Liver (tissue), 9 donors: ENCODE data around the gene NOS1. TPM values are rescaled to one million over a fixed set of nuclear protein-coding genes. Genes with fewer than 3 reads are reported as not detected.
"Not testable (repeated sequence)": the region's sequence is repeated elsewhere in the genome, so short reads cannot be mapped to it uniquely, and the experiment has no call there.

Experiments used
- DNase-seq: peaks from one replicate; pipeline ENCODE4 v3.0.0-alpha.2; 2017; ENCODE audit warnings: low spot score
- H3K27ac ChIP-seq, 2 donors: one replicate each; pipeline ENCODE4 v1.7.0; 2013; ENCODE audit warnings: inconsistent platforms in 2 of 2, low read length in 2 of 2, control low read depth in 1 of 2, low read depth in 1 of 2, mild to moderate bottlenecking in 1 of 2
- H3K27me3 ChIP-seq, 4 donors: one replicate each; pipeline versions ENCODE4 v1.6.1 to v1.7.0; 2013; ENCODE audit warnings: low read length in 3 of 4, inconsistent platforms in 1 of 4, mild to moderate bottlenecking in 1 of 4, moderate library complexity in 1 of 4; ENCODE audit not compliant: control insufficient read depth in 4 of 4, insufficient read depth in 4 of 4
- H3K36me3 ChIP-seq, 4 donors: one replicate each; pipeline versions ENCODE4 v1.6.1 to v1.7.0; 2013; ENCODE audit warnings: low read length in 3 of 4, mild to moderate bottlenecking in 3 of 4, low read depth in 1 of 4, moderate library complexity in 1 of 4; ENCODE audit not compliant: control insufficient read depth in 4 of 4, insufficient read depth in 3 of 4
- H3K4me1 ChIP-seq, 4 donors: one replicate each; pipeline versions ENCODE4 v1.6.1 to v1.7.0; 2013; ENCODE audit warnings: low read length in 3 of 4, mild to moderate bottlenecking in 3 of 4, moderate library complexity in 1 of 4; ENCODE audit not compliant: control insufficient read depth in 4 of 4, insufficient read depth in 4 of 4
- H3K4me3 ChIP-seq, 3 donors: one replicate each; pipeline versions ENCODE4 v1.6.1 to v1.7.0; 2013; ENCODE audit warnings: low read length in 3 of 3, control low read depth in 1 of 3, low read depth in 1 of 3, mild to moderate bottlenecking in 1 of 3
- H3K9ac ChIP-seq, 2 donors: one replicate each; pipeline ENCODE4 v1.7.0; 2013; ENCODE audit warnings: low read length in 2 of 2, mild to moderate bottlenecking in 2 of 2, moderate library complexity in 2 of 2, control low read depth in 1 of 2, low read depth in 1 of 2
- H3K9me3 ChIP-seq, 4 donors: one replicate each; pipeline versions ENCODE4 v1.6.1 to v1.7.0; 2013; ENCODE audit warnings: low read length in 3 of 4; ENCODE audit not compliant: control insufficient read depth in 4 of 4
- EGR1 ChIP-seq, 2 donors: IDR thresholded peaks; 2 replicates each; pipeline ENCODE4 v1.6.1; 2016 to 2018; ENCODE audit warnings: antibody characterized with exemption in 2 of 2, low read depth in 2 of 2
- FOXA2 ChIP-seq: IDR thresholded peaks from 2 replicates; pipeline ENCODE4 v1.6.1; 2016; ENCODE audit warnings: antibody characterized with exemption
- GABPA ChIP-seq, 2 donors: IDR thresholded peaks in 1 of 2; conservative IDR thresholded peaks in 1 of 2; 2 replicates each; pipeline ENCODE4 v1.6.1; 2016; ENCODE audit warnings: antibody characterized with exemption in 2 of 2, mild to moderate bottlenecking in 1 of 2, moderate library complexity in 1 of 2
- HNF4A ChIP-seq, 2 donors: conservative IDR thresholded peaks; 2 replicates each; pipeline ENCODE4 v1.6.1; 2016; ENCODE audit warnings: antibody characterized with exemption in 2 of 2, mild to moderate bottlenecking in 2 of 2
- HNF4G ChIP-seq: IDR thresholded peaks from 2 replicates; pipeline ENCODE4 v1.6.1; 2016; ENCODE audit warnings: antibody characterized with exemption
- JUND ChIP-seq, 2 donors: IDR thresholded peaks; 2 replicates each; pipeline ENCODE4 v1.6.1; 2016; ENCODE audit warnings: antibody characterized with exemption in 2 of 2
- RAD21 ChIP-seq, 2 donors: IDR thresholded peaks; 2 replicates each; pipeline ENCODE4 v1.6.1; 2016; ENCODE audit warnings: antibody characterized with exemption in 2 of 2, mild to moderate bottlenecking in 2 of 2
- TAF1 ChIP-seq: conservative IDR thresholded peaks from 2 replicates; pipeline ENCODE4 v1.6.1; 2016; ENCODE audit warnings: antibody characterized with exemption, mild to moderate bottlenecking
- WGBS: extraction: QIAGEN DNeasy Blood & Tissue Kit; methylation state at CpG from one replicate; pipeline ENCODE4 v1.1.7; 2013; 5-methylcytosine and 5-hydroxymethylcytosine counted together
- polyA plus RNA-seq, 2 donors: library from polyadenylated mRNA; stranded (reverse) in 1 of 2; unstranded in 1 of 2; fragments of 200-250 nt in 1 of 2; fragments of >200 nt in 1 of 2; fragmentation: Nextera tagmentation in 1 of 2; extraction: Ambion mirVana in 1 of 2; gene quantifications; one replicate each; pipeline versions ENCODE4 v1.2.1 to v1.2.3, GENCODE V29; 2013 to 2015
- total RNA-seq, 2 donors: library from RNA; depleted of rRNA; stranded (reverse); fragments of >200 nt; gene quantifications; one replicate each; pipeline ENCODE4 v1.2.3, GENCODE V29; 2014
- TF ChIP-seq, protein P1 (sequence below): fragments of 150-350 bp; IDR thresholded peaks from 2 replicates; pipeline ENCODE4 v1.5.1; 2017; ENCODE audit warnings: improper control_type of control experiment, low read depth, low read length; ENCODE audit not compliant: missing input control
- TF ChIP-seq, protein P2 (sequence below): IDR thresholded peaks from 2 replicates; pipeline ENCODE4 v1.6.1; 2016; ENCODE audit warnings: antibody characterized with exemption
- TF ChIP-seq, protein P3 (sequence below): IDR thresholded peaks from 2 replicates; pipeline ENCODE4 v1.6.1; 2016; ENCODE audit warnings: antibody characterized with exemption
- TF ChIP-seq, protein P4 (sequence below): IDR thresholded peaks from 2 replicates; pipeline ENCODE4 v1.6.1; 2016; ENCODE audit warnings: antibody characterized with exemption
- TF ChIP-seq, protein P5 (sequence below): IDR thresholded peaks from 2 replicates; pipeline ENCODE4 v1.6.1; 2016; ENCODE audit warnings: antibody characterized with exemption, mild to moderate bottlenecking
- donor health status: healthy.
- donor health status: healthy.
- donor health status: healthy.
- donor health status: healthy.
- donor health status: healthy.

Gene NOS1
- total and polyA plus RNA-seq, 4 donors = under 0.01 to 0.08 (median 0.01) TPM; not detected in 1

DNA sequence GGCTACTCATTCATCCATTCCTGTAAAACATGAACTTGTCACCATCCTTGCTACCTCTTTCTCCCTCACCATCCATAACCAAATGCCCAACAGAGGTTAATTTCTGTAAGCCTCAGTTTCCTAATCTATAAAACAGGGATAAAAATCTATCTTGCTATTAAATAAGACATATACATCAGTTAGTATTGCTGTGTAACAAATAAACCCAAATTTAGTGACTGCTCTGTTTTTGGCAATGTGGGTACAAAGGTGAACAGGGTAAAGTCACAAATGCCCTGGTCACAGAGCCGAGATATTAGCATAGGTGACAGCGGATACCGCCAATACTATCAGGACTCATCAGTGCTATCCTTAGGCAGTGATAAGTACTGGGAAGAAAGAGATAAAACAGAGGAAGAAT, 167.5 kb downstream of the NOS1 start:
- Histone ChIP-seq H3K9me3 (no peaks in the 10 kb centered on the region), H3K4me3 (no peak overlapping the region), H3K27me3 (no peaks in the 10 kb centered on the region), H3K36me3 (no peaks in the 10 kb centered on the region), H3K9ac (no peak overlapping the region), H3K27ac (no peak overlapping the region), H3K4me1 (peaks cover 2 to 13% (median 6%) of the 10 kb centered on the region in 4 donors)
- no peak for DNase-seq
- 80% methylated on average over 3 of the region's 3 CpGs for WGBS
- no peak for TF ChIP-seq JUND (IDR thresholded peaks at IDR 0.05)
- TF ChIP-seq, protein P1, sequence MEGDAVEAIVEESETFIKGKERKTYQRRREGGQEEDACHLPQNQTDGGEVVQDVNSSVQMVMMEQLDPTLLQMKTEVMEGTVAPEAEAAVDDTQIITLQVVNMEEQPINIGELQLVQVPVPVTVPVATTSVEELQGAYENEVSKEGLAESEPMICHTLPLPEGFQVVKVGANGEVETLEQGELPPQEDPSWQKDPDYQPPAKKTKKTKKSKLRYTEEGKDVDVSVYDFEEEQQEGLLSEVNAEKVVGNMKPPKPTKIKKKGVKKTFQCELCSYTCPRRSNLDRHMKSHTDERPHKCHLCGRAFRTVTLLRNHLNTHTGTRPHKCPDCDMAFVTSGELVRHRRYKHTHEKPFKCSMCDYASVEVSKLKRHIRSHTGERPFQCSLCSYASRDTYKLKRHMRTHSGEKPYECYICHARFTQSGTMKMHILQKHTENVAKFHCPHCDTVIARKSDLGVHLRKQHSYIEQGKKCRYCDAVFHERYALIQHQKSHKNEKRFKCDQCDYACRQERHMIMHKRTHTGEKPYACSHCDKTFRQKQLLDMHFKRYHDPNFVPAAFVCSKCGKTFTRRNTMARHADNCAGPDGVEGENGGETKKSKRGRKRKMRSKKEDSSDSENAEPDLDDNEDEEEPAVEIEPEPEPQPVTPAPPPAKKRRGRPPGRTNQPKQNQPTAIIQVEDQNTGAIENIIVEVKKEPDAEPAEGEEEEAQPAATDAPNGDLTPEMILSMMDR = no peak
- TF ChIP-seq, protein P2, sequence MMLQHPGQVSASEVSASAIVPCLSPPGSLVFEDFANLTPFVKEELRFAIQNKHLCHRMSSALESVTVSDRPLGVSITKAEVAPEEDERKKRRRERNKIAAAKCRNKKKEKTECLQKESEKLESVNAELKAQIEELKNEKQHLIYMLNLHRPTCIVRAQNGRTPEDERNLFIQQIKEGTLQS = no peak
- TF ChIP-seq HNF4G = no peak
- TF ChIP-seq GABPA (IDR thresholded peaks at IDR 0.05 in 1 of 2, conservative IDR thresholded peaks at IDR 0.05 in 1 of 2) = no peak
- TF ChIP-seq TAF1 = no peak
- TF ChIP-seq EGR1 (IDR thresholded peaks at IDR 0.05; ENCODE audit: low read depth in 2 of 2) = no peak
- TF ChIP-seq, protein P3, sequence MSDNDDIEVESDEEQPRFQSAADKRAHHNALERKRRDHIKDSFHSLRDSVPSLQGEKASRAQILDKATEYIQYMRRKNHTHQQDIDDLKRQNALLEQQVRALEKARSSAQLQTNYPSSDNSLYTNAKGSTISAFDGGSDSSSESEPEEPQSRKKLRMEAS = no peak
- TF ChIP-seq, protein P4, sequence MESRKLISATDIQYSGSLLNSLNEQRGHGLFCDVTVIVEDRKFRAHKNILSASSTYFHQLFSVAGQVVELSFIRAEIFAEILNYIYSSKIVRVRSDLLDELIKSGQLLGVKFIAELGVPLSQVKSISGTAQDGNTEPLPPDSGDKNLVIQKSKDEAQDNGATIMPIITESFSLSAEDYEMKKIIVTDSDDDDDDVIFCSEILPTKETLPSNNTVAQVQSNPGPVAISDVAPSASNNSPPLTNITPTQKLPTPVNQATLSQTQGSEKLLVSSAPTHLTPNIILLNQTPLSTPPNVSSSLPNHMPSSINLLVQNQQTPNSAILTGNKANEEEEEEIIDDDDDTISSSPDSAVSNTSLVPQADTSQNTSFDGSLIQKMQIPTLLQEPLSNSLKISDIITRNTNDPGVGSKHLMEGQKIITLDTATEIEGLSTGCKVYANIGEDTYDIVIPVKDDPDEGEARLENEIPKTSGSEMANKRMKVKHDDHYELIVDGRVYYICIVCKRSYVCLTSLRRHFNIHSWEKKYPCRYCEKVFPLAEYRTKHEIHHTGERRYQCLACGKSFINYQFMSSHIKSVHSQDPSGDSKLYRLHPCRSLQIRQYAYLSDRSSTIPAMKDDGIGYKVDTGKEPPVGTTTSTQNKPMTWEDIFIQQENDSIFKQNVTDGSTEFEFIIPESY = no peak
- TF ChIP-seq HNF4A (conservative IDR thresholded peaks at IDR 0.05) = no peak
- TF ChIP-seq FOXA2 = no peak

DNA sequence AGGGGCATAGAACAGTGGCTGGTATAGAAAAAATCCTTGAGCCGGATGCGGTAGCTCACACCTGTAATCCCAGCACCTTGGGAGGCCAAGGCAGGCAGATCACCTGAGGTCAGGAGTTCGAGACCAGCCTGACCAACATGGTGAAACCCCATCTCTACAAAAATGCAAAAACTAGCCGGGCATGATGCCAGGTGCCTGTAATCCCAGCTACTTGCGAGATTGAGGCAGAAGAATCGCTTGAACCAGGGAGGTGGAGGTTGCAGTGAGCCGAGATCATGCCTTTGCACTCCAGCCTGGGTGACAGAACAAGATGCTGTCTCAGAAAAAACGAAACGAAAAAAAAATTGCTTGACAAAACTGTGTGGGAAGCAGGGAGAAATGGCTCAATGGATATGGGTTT, 168.8 kb downstream of the NOS1 start:
- WGBS = 93% methylated on average over 9 of the region's 9 CpGs
- H3K27ac ChIP-seq, H3K4me3 ChIP-seq, H3K36me3 ChIP-seq, H3K27me3 ChIP-seq, DNase-seq, H3K9me3 ChIP-seq, H3K9ac ChIP-seq: not testable (repeated sequence)
- peaks cover 4 to 22% (median 8%) of the 10 kb centered on the region in 4 donors for H3K4me1 ChIP-seq

DNA sequence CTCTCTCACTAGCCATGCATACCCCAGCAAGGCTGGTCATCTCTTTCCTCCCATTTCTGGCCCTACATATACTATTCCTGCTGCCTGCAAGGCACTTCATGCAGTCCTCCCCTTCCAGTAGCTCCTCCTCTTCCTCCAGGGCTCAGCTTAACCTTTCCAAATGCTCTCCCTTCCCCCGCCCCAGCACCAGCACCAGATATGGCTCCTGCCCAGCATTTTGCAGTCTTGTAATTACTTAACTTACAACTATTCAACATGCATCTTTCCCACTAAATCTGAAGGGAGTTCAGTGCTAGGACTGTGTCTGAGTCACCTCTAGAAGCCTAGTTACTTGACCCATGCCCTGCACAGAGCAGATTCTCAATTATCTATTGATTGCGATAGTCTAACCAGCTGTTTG, 169.4 kb downstream of the NOS1 start:
- Histone ChIP-seq H3K9ac (no peak overlapping the region), H3K4me3 (no peak overlapping the region), H3K9me3 (no peaks in the 10 kb centered on the region), H3K36me3 (no peaks in the 10 kb centered on the region), H3K4me1 (peaks cover 5 to 24% (median 9%) of the 10 kb centered on the region in 4 donors), H3K27me3 (no peaks in the 10 kb centered on the region), H3K27ac (no peak overlapping the region)
- no peak for DNase-seq
- WGBS = 81% methylated on average over 2 of the region's 2 CpGs
- no peak for TF ChIP-seq EGR1 (IDR thresholded peaks at IDR 0.05; ENCODE audit: low read depth in 2 of 2)
- TF ChIP-seq, protein P4 = no peak
- TF ChIP-seq TAF1 = no peak
- TF ChIP-seq, protein P3 = no peak
- TF ChIP-seq RAD21 (IDR thresholded peaks at IDR 0.05) = no peak
- no peak for TF ChIP-seq JUND (IDR thresholded peaks at IDR 0.05)
- no peak for TF ChIP-seq HNF4G
- TF ChIP-seq, protein P1 = no peak
- no peak for TF ChIP-seq FOXA2
- TF ChIP-seq, protein P5, sequence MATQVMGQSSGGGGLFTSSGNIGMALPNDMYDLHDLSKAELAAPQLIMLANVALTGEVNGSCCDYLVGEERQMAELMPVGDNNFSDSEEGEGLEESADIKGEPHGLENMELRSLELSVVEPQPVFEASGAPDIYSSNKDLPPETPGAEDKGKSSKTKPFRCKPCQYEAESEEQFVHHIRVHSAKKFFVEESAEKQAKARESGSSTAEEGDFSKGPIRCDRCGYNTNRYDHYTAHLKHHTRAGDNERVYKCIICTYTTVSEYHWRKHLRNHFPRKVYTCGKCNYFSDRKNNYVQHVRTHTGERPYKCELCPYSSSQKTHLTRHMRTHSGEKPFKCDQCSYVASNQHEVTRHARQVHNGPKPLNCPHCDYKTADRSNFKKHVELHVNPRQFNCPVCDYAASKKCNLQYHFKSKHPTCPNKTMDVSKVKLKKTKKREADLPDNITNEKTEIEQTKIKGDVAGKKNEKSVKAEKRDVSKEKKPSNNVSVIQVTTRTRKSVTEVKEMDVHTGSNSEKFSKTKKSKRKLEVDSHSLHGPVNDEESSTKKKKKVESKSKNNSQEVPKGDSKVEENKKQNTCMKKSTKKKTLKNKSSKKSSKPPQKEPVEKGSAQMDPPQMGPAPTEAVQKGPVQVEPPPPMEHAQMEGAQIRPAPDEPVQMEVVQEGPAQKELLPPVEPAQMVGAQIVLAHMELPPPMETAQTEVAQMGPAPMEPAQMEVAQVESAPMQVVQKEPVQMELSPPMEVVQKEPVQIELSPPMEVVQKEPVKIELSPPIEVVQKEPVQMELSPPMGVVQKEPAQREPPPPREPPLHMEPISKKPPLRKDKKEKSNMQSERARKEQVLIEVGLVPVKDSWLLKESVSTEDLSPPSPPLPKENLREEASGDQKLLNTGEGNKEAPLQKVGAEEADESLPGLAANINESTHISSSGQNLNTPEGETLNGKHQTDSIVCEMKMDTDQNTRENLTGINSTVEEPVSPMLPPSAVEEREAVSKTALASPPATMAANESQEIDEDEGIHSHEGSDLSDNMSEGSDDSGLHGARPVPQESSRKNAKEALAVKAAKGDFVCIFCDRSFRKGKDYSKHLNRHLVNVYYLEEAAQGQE = no peak
- TF ChIP-seq GABPA (IDR thresholded peaks at IDR 0.05 in 1 of 2, conservative IDR thresholded peaks at IDR 0.05 in 1 of 2) = no peak
